K562 (cell line): ENCODE data around the gene SLC30A3. TPM values are rescaled to one million over a fixed set of nuclear protein-coding genes. Genes with fewer than 3 reads are reported as not detected.

Experiments
- ATAC-seq: fragments of 200-7000 bp; cut with Tn5 transposase; 3 replicates; pipeline ENCODE4 v1.9.1; 2020; ENCODE audit warnings: moderate library complexity
- Bru-seq: library from RNA; stranded (reverse); fragments of 400-500 nt; gene quantifications from one replicate; lab custom pipeline; 2021; lab: Mats Ljungman, UMichigan
- BruChase-seq, 2 experiments: library from RNA; stranded (reverse); fragments of 400-500 nt; gene quantifications; one replicate each; lab custom pipeline; 2021; lab: Mats Ljungman, UMichigan
- BruUV-seq: library from RNA; stranded (reverse); fragments of 400-500 nt; replicated peaks from 2 replicates; lab custom pipeline; 2021; lab: Mats Ljungman, UMichigan
- CTCF ChIA-PET: fragments of 300-600 bp; formaldehyde crosslinking; extraction: SDS; loops from one replicate; lab custom pipeline; 2021; ENCODE audit warnings: low intra/inter-chr PET ratio; lab: Yijun Ruan, JAX
- POLR2A ChIA-PET: fragments of 300-600, 350-650 bp; sonication (Branson Sonifier 250); formaldehyde crosslinking; extraction: SDS; loops from one replicate; lab custom pipeline; 2021; ENCODE audit warnings: antibody characterized with exemption, inconsistent platforms; lab: Yijun Ruan, JAX
- DNase-seq, 4 experiments: peaks; one replicate each; pipeline versions ENCODE4 v3.0.0 to v3.0.0-alpha.2; 2011 to 2018; ENCODE audit warnings: low spot score in 3 of 4, mixed read lengths in 3 of 4; ENCODE audit errors: extremely low read depth in 1 of 4
- FAIRE-seq: peaks from 2 replicates; lab custom pipeline; 2011; peaks lifted over from hg19 to GRCh38; lab: Jason Lieb, UNC
- H2AFZ ChIP-seq: 2 replicates; pipeline ENCODE4 v1.6.0; 2011; ENCODE audit warnings: low read depth, low read length, control low read depth, inconsistent platforms
- H3K27ac ChIP-seq: fragments of 200-600 bp; 3 replicates; pipeline ENCODE4 v1.8.0; 2011; ENCODE audit warnings: low read depth, mild to moderate bottlenecking, control low read depth, inconsistent platforms, low read length, moderate library complexity, mixed read lengths; ENCODE audit errors: extremely low read depth
- H3K27me3 ChIP-seq, 2 experiments: fragments of 300-600 bp in 1 of 2; 2 replicates in 1 of 2; 3 replicates in 1 of 2; pipeline versions ENCODE4 v1.6.0 to v1.8.0; 2011; ENCODE audit warnings: inconsistent platforms in 2 of 2, low read length in 2 of 2, mild to moderate bottlenecking in 1 of 2, mixed read lengths in 1 of 2, moderate library complexity in 1 of 2; ENCODE audit not compliant: control insufficient read depth in 2 of 2, insufficient read depth in 2 of 2
- H3K36me3 ChIP-seq: fragments of 300-600 bp; 3 replicates; pipeline ENCODE4 v1.8.0; 2011; ENCODE audit warnings: mild to moderate bottlenecking, low read length, inconsistent platforms; ENCODE audit not compliant: control insufficient read depth, insufficient read depth
- H3K4me1 ChIP-seq, 2 experiments: fragments of 200-600 bp in 1 of 2; replicated peaks in 1 of 2; 2 replicates in 1 of 2; 3 replicates in 1 of 2; pipeline versions ENCODE4 v1.5.1 to v1.8.0; 2011; ENCODE audit warnings: inconsistent platforms in 2 of 2, low read length in 2 of 2, mild to moderate bottlenecking in 1 of 2, mixed read lengths in 1 of 2, moderate library complexity in 1 of 2; ENCODE audit not compliant: control insufficient read depth in 2 of 2, insufficient read depth in 2 of 2
- H3K4me2 ChIP-seq: 2 replicates; pipeline ENCODE4 v1.6.1; 2011; ENCODE audit warnings: low read length, control low read depth, inconsistent platforms, mixed read lengths; ENCODE audit not compliant: insufficient read depth
- H3K4me3 ChIP-seq: fragments of 200-600 bp; sonication (generic), shearing (Covaris generic); 2 replicates; pipeline ENCODE4 v1.5.1; 2016; ENCODE audit warnings: control low read depth, inconsistent platforms
- H3K79me2 ChIP-seq: fragments of 200-600 bp; 3 replicates; pipeline ENCODE4 v1.8.0; 2011; ENCODE audit warnings: low read length, inconsistent platforms; ENCODE audit not compliant: control insufficient read depth, insufficient read depth
- H3K9ac ChIP-seq, 2 experiments: 2 replicates each; pipeline versions ENCODE4 v1.6.0 to v1.6.1; 2011; ENCODE audit warnings: low read depth in 2 of 2, low read length in 2 of 2, control low read depth in 1 of 2, inconsistent platforms in 1 of 2, mild to moderate bottlenecking in 1 of 2, mixed read lengths in 1 of 2; ENCODE audit not compliant: insufficient read depth in 1 of 2
- H3K9me1 ChIP-seq: one replicate; pipeline ENCODE4 v1.6.0; 2011; ENCODE audit warnings: inconsistent platforms, mild to moderate bottlenecking, low read length, moderate library complexity; ENCODE audit not compliant: control insufficient read depth, insufficient read depth
- H3K9me3 ChIP-seq: replicated peaks from 2 replicates; pipeline ENCODE4 v1.5.1; 2011; ENCODE audit warnings: low read depth, low read length, inconsistent platforms; ENCODE audit not compliant: control insufficient read depth, insufficient read depth
- H4K20me1 ChIP-seq: replicated peaks from 2 replicates; pipeline ENCODE4 v1.6.1; 2011; ENCODE audit warnings: low read length, inconsistent platforms, mixed read lengths; ENCODE audit not compliant: control insufficient read depth, insufficient read depth
- CREB1 ChIP-seq, 2 experiments: sonication (generic) in 1 of 2; formaldehyde crosslinking in 1 of 2; IDR thresholded peaks; 2 replicates each; pipeline versions ENCODE4 v1.6.1 to v1.8.0; 2012 to 2022; ENCODE audit warnings: inconsistent platforms in 1 of 2, mild to moderate bottlenecking in 1 of 2, missing genetic modification reagents in 1 of 2, moderate library complexity in 1 of 2
- CXXC5 ChIP-seq: fragments of 250-450 bp; sonication (Bioruptor Pico); IDR thresholded peaks from 2 replicates; pipeline ENCODE4 v1.8.0; 2022; ENCODE audit warnings: inconsistent platforms, mild to moderate bottlenecking, moderate library complexity
- HDAC8 ChIP-seq: fragments of 450-650 bp; IDR thresholded peaks from 2 replicates; pipeline ENCODE4 v1.6.1; 2016; ENCODE audit warnings: mild to moderate bottlenecking, missing genetic modification characterization, moderate library complexity, missing compliant biosample characterization
- KDM2B ChIP-seq: fragments of 250-450 bp; sonication (Bioruptor Pico); IDR thresholded peaks from 2 replicates; pipeline ENCODE4 v1.8.0; 2021; ENCODE audit warnings: mild to moderate bottlenecking, moderate library complexity
- MCM5 ChIP-seq: fragments of 450-650 bp; IDR thresholded peaks from 2 replicates; pipeline ENCODE4 v1.6.1; 2016; ENCODE audit warnings: low read depth
- PATZ1 ChIP-seq: fragments of 250-450 bp; sonication (Bioruptor Pico); IDR thresholded peaks from 2 replicates; pipeline ENCODE4 v1.5.0; 2020; ENCODE audit warnings: mild to moderate bottlenecking, borderline replicate concordance
- PHF8 ChIP-seq: fragments of 200-600 bp; sonication (generic); IDR thresholded peaks from 2 replicates; pipeline ENCODE4 v1.6.1; 2012; ENCODE audit warnings: mixed run types, mild to moderate bottlenecking, inconsistent platforms, low read length, moderate library complexity, borderline replicate concordance
- TBP ChIP-seq: optimal IDR thresholded peaks from 2 replicates; pipeline ENCODE3; 2011; ENCODE audit warnings: low read depth, low read length, improper control_type of control experiment
- U2AF1 ChIP-seq: fragments of 200-400 bp; formaldehyde crosslinking; optimal IDR thresholded peaks from 2 replicates; pipeline ENCODE3; 2017; ENCODE audit warnings: mild to moderate bottlenecking, low read depth, low read length, moderate library complexity
- ZBTB7A ChIP-seq: IDR thresholded peaks from 2 replicates; pipeline ENCODE4 v1.6.1; 2011; ENCODE audit warnings: low read depth, mild to moderate bottlenecking, low read length, moderate library complexity, borderline replicate concordance; ENCODE audit not compliant: control insufficient read depth
- ZFP36 ChIP-seq: fragments of 150-350 bp; IDR thresholded peaks from 2 replicates; pipeline ENCODE4 v1.6.1; 2018; ENCODE audit warnings: low read length, low read depth; ENCODE audit not compliant: partially characterized antibody
- ZNF174 ChIP-seq: fragments of 250-450 bp; sonication (Bioruptor Pico); IDR thresholded peaks from 2 replicates; pipeline ENCODE4 v1.4.0; 2020; ENCODE audit warnings: mild to moderate bottlenecking
- ZNF239 ChIP-seq: fragments of 250-450 bp; sonication (Bioruptor Pico); IDR thresholded peaks from 2 replicates; pipeline ENCODE4 v1.4.0; 2020; ENCODE audit warnings: mild to moderate bottlenecking
- WGBS: fragments of 100-300 bp; shearing (Covaris generic); methylation state at CpG from one replicate; pipeline ENCODE4 v1.1.6; 2016; ENCODE audit warnings: low coverage, mixed read lengths; ENCODE audit not compliant: insufficient coverage; ENCODE audit errors: missing lambda C conversion rate; 5-methylcytosine and 5-hydroxymethylcytosine counted together
- in situ Hi-C: fragments of 300-500 bp; cut with MboI; formaldehyde crosslinking; loops from 4 replicates; pipeline ENCODE4 v1.15.0; 2018; ENCODE audit warnings: inconsistent platforms, mixed read lengths
- intact Hi-C: fragments of 100-400 bp; cut with micrococcal nuclease; formaldehyde crosslinking; loops from 2 replicates; pipeline ENCODE4 v1.14.2; 2022
- long read RNA-seq, 3 experiments: library from polyadenylated mRNA in 2 of 3; library from RNA in 1 of 3; unstranded in 2 of 3; stranded (forward) in 1 of 3; transcript quantifications; one replicate each; pipeline ENCODE4 v2.0.0, GENCODE V29; 2019 to 2022
- polyA minus RNA-seq, 3 experiments: library from RNA; depleted of rRNA, polyadenylated mRNA; stranded (reverse); fragments of >200 nt; gene quantifications; 2 replicates each; pipeline ENCODE4 v1.2.3, GENCODE V29; 2011
- polyA plus RNA-seq, 8 experiments: library from polyadenylated mRNA; depleted of rRNA in 4 of 8; stranded (reverse) in 5 of 8; unstranded in 3 of 8; fragments of >200 nt; fragmentation: Nextera tagmentation in 2 of 8; fragmentation: Illumina TruSeq in 1 of 8; extraction: Ambion mirVana in 2 of 8; extraction: Trizol in 1 of 8; gene quantifications; 2 replicates each; pipeline versions ENCODE4 v1.2.1 to v1.2.3, GENCODE V29; 2011 to 2014; ENCODE audit warnings: inconsistent platforms in 1 of 8, missing spikeins in 1 of 8
- total RNA-seq, 7 experiments: library from RNA; depleted of rRNA in 6 of 7; stranded (reverse); fragments of >200 nt in 6 of 7; fragmentation: Illumina TruSeq in 2 of 7; extraction: Trizol in 2 of 7; gene quantifications; 2 replicates each; pipeline versions ENCODE4 v1.2.1 to v1.2.3, GENCODE V29; 2011 to 2021; ENCODE audit warnings: low replicate concordance in 1 of 7

SLC30A3 gene
- total RNA-seq (2011; cell fraction: chromatin; rRNA removed; ENCODE audit: low replicate concordance): 4.4 and 10.5 TPM in 2 replicates
- total RNA-seq (2011; cell fraction: nucleolus; rRNA removed): 4.5 and 6.7 TPM in 2 replicates
- total RNA-seq (2011; cell fraction: nucleoplasm; rRNA removed): 6.2 and 8.4 TPM in 2 replicates
- total RNA-seq (2014; rRNA removed) (0.68 and 2.4 TPM in 2 replicates), total RNA-seq (2014; rRNA removed; fragmentation: Illumina TruSeq; extraction: Trizol) (0.10 and 0.36 TPM in 2 replicates), total RNA-seq (2015; rRNA removed; fragmentation: Illumina TruSeq; extraction: Trizol) (0.41 and 0.58 TPM in 2 replicates), total RNA-seq (2021) (2.0 and 2.2 TPM in 2 replicates), polyA plus RNA-seq (2011; rRNA removed) (1.2 and 3.1 TPM in 2 replicates), polyA plus RNA-seq (2014; fragmentation: Illumina TruSeq; extraction: Trizol) (1.1 and 2.2 TPM in 2 replicates), polyA plus RNA-seq (2014; fragmentation: Nextera tagmentation; extraction: Ambion mirVana) (under 1 TPM in 1 of 2 experiments, not detected in 1; 0.03 TPM), polyA plus RNA-seq (2014; rRNA removed) (2.3 and 2.7 TPM in 2 replicates), polyA minus RNA-seq (2011; rRNA and poly(A)+ RNA removed) (1.2 and 1.4 TPM in 2 replicates), Bru-seq, nascent RNA (percentile 45 among the genes with signal in this experiment), BruChase-seq, experiment 1, labeled RNA remaining after a 2-hour chase (percentile 38 among the genes with signal in this experiment), BruChase-seq, experiment 2, labeled RNA remaining after a 6-hour chase (percentile 42 among the genes with signal in this experiment)
- polyA plus RNA-seq (2011; cell fraction: cytosol; rRNA removed): 5.3 and 8.9 TPM in 2 replicates
- 12.9 and 17.5 TPM in 2 replicates for polyA plus RNA-seq (2011; cell fraction: nucleus; rRNA removed)
- 1.6 and 2.0 TPM in 2 replicates for polyA plus RNA-seq (2012)
- polyA minus RNA-seq (2011; cell fraction: cytosol; rRNA and poly(A)+ RNA removed): 2.7 and 3.5 TPM in 2 replicates
- 1.9 and 2.3 TPM in 2 replicates for polyA minus RNA-seq (2011; cell fraction: nucleus; rRNA and poly(A)+ RNA removed)
- long read RNA-seq, experiment 1, partial matches to known transcripts: 1 of 2 reads
- long read RNA-seq, experiment 1, other reads (novel, unspliced or antisense): 0 of 2 reads
- long read RNA-seq, experiment 2, partial matches to known transcripts: 0 of 1 reads
- long read RNA-seq, experiment 2, other reads (novel, unspliced or antisense): 0 of 1 reads
- long read RNA-seq, experiment 3, partial matches to known transcripts: 1 of 1 reads
- long read RNA-seq, experiment 3, other reads (novel, unspliced or antisense): 0 of 1 reads

DNA sequence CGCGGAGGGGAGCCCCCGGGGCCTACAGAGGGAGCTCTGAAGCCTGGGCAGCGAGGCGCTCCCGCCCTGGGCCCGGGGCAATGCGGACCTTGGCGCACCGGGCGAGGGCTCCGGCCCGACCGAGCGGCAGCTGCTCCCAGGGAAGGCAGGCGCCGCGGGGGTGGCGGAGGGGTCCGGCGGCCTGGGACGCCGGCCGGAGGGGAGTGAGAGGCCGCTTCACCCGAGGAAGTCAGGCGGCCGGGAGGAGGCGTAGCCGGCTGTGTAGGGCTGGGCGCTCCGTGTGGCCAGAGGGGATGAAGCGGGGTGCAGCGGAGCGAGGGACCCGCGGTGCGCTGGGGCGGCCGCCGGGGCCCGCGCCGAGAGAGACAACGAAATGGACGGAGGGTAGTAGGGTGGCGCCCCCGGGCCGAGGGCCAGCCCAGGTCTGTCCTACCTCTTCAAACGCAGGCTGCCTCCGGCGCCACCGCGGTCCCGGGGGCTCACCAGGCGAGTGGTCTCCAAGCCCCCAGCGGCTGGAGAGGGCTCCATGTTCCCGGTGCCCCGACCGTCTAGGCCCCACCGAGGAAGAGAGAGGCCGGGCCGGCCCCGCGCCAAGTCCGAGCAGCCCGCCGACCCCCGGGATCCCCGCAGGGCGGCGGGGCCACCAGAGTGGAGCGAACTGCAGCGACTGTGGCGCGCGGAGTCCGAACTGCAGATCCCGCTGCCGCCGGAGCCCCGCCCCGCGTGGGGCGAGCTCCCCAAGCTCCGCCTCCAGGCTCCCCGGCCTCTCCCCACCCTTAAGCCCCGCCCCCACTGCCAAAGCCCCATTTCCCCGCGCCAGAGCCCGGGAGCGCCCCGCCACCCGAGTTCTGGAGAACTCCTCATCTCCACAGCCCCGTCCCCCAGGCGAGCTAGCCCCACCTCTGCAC, at the start of gene SLC30A3:
Gene SLC30A3 (minus strand): TSS at position 669 of the 908 bp plus-strand sequence. CDS start 141 bp downstream, at position 528.
- Histone ChIP-seq H4K20me1 (no peaks in the 10 kb centered on the region; the same call in 1 of the 2 replicates), H3K4me2 (peak within 1 kb of the TSS; percentile 76), H3K9me1 (no peaks in the 10 kb centered on the region), H3K27ac (no peak within 1 kb of the TSS), H3K36me3 (no peaks in the 10 kb centered on the region), H3K79me2 (no peaks in the 10 kb centered on the region), H3K9me3 (no peaks in the 10 kb centered on the region; the same call in 1 of the 2 replicates), H3K4me1 (peaks cover 0 to 42% of the 10 kb centered on the region in 2 experiments; a peak in 3 of 5 replicates), H3K9ac (peak within 1 kb of the TSS; percentile 46 to 92; a peak in 3 of 4 replicates), H2AFZ (peak within 1 kb of the TSS; percentile 91), H3K4me3 (peak within 1 kb of the TSS; percentile 53), H3K27me3 (peaks cover 31 to 43% of the 10 kb centered on the region in 2 experiments; a peak in 4 of 5 replicates)
- peak; percentile 94 for ATAC-seq
- ChIA-PET POLR2A (no interaction called here), CTCF (interaction anchor here (1.4 kb wide), 1 partner anchor 17 kb away, joined by 5 read pairs; no protein-coding TSS in a partner anchor)
- peak; percentile 81 to 99 (median 96) for DNase-seq
- peak; percentile 37 for FAIRE-seq
- BruUV-seq: no TSS peak
- WGBS: 2% methylated on average over 46 of the region's 96 CpGs
- intact Hi-C loops (no loop called here), in situ Hi-C loops (no loop called here)
- no peak for TF ChIP-seq PATZ1 (CRISPR knock-in tag)
- peak; percentile 23 for TF ChIP-seq TBP
- TF ChIP-seq MCM5: no peak
- TF ChIP-seq ZFP36: no peak
- no peak for TF ChIP-seq ZNF174 (CRISPR knock-in tag)
- TF ChIP-seq ZNF239 (CRISPR knock-in tag): no peak
- peak; percentile 19; the same call in 1 of the 2 replicates for TF ChIP-seq CXXC5 (CRISPR knock-in tag)
- peak; percentile 90; the same call in 1 of the 2 replicates for TF ChIP-seq KDM2B (CRISPR knock-in tag)
- no peak for TF ChIP-seq HDAC8 (tag)
- no peak for TF ChIP-seq CREB1 (IDR thresholded peaks at IDR 0.05)
- no peak for TF ChIP-seq CREB1 (CRISPR knock-in tag; IDR thresholded peaks at IDR 0.05)
- peak; percentile 61; the same call in 1 of the 2 replicates for TF ChIP-seq ZBTB7A
- peak; percentile 18; the same call in 1 of the 2 replicates for TF ChIP-seq PHF8
- TF ChIP-seq U2AF1: peak; percentile 43
